A673 (cell line): ENCODE measurements around the gene MDGA2.

Experiments used
- EZH2 ChIP-seq: fragments of 200-600 bp; sonication (generic); IDR thresholded peaks from 2 replicates; pipeline ENCODE4 v1.6.1; 2017; ENCODE audit warnings: borderline replicate concordance, low read depth, mild to moderate bottlenecking, mixed read lengths, antibody characterized with exemption, low read length; ENCODE audit not compliant: poor library complexity, severe bottlenecking
- TF ChIP-seq, protein P1 (sequence below): fragments of 300-800, 200-600 bp; sonication (generic); conservative IDR thresholded peaks from 2 replicates; pipeline ENCODE4 v1.5.1; 2017; ENCODE audit warnings: low read depth, mild to moderate bottlenecking, antibody characterized with exemption, low read length, moderate library complexity, mixed read lengths

DNA sequence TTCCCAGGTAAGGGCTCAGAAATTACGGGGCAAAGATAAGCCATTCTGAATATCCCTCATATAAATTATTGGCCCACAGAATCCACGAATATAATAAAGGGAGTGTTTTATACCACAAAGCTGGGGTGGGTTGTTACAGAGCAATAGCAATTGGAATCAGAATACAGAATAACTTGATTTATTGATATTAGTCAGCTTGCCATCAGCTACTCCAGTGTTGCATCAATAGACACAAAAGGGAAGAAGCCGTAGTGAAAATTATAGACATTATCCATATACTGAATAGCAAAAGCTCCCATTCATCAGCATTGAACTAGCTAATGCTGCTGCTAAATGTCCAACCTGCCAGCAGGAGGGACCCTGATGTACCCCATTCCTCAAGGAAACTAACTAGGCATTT, 18.3 kb downstream of the MDGA2 start:
- TF ChIP-seq, protein P1, sequence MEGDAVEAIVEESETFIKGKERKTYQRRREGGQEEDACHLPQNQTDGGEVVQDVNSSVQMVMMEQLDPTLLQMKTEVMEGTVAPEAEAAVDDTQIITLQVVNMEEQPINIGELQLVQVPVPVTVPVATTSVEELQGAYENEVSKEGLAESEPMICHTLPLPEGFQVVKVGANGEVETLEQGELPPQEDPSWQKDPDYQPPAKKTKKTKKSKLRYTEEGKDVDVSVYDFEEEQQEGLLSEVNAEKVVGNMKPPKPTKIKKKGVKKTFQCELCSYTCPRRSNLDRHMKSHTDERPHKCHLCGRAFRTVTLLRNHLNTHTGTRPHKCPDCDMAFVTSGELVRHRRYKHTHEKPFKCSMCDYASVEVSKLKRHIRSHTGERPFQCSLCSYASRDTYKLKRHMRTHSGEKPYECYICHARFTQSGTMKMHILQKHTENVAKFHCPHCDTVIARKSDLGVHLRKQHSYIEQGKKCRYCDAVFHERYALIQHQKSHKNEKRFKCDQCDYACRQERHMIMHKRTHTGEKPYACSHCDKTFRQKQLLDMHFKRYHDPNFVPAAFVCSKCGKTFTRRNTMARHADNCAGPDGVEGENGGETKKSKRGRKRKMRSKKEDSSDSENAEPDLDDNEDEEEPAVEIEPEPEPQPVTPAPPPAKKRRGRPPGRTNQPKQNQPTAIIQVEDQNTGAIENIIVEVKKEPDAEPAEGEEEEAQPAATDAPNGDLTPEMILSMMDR, result no peak
- TF ChIP-seq EZH2, result no peak
